HepG2 (cell line): ENCODE results near the gene TPRX1. TPM values are rescaled to one million over a fixed set of nuclear protein-coding genes. Genes with fewer than 3 reads are reported as not detected.

Experiments
- ATAC-seq: fragments of 200-7000 bp; cut with Tn5 transposase; 3 replicates; pipeline ENCODE4 v1.9.1; 2020; ENCODE audit warnings: mild to moderate bottlenecking, moderate library complexity
- BruUV-seq: library from RNA; stranded (reverse); fragments of 400-500 nt; replicated peaks from 2 replicates; lab custom pipeline; 2021; lab: Mats Ljungman, UMichigan
- CTCF ChIA-PET: fragments of 300-600 bp; formaldehyde crosslinking; extraction: SDS; loops from one replicate; lab custom pipeline; 2021; ENCODE audit warnings: low total read pairs, inconsistent platforms, low intra/inter-chr PET ratio; lab: Yijun Ruan, JAX
- POLR2A ChIA-PET: fragments of 350-600 bp; sonication (Branson Sonifier 250); formaldehyde crosslinking; loops from one replicate; lab custom pipeline; 2020; ENCODE audit warnings: antibody characterized with exemption, inconsistent platforms; lab: Yijun Ruan, JAX
- DNase-seq: peaks from one replicate; pipeline ENCODE4 v3.0.0-alpha.2; 2015; ENCODE audit warnings: low spot score
- FAIRE-seq: peaks from 3 replicates; lab custom pipeline; 2011; peaks lifted over from hg19 to GRCh38; lab: Jason Lieb, UNC
- H2AFZ ChIP-seq: one replicate; pipeline ENCODE4 v1.6.1; 2011; ENCODE audit warnings: low read length, inconsistent platforms
- H3K27ac ChIP-seq: fragments of 300-600 bp; 3 replicates; pipeline ENCODE4 v1.8.0; 2011; ENCODE audit warnings: mixed run types, mild to moderate bottlenecking, mixed read lengths, low read length, inconsistent platforms; ENCODE audit not compliant: insufficient read depth; ENCODE audit errors: extremely low read length
- H3K27me3 ChIP-seq, 2 experiments: fragments of 200-600 bp in 1 of 2; 2 replicates in 1 of 2; 3 replicates in 1 of 2; pipeline versions ENCODE4 v1.6.0 to v1.8.0; 2011; ENCODE audit warnings: low read length in 2 of 2, mild to moderate bottlenecking in 2 of 2, moderate library complexity in 2 of 2, inconsistent platforms in 1 of 2; ENCODE audit not compliant: insufficient read depth in 2 of 2, control insufficient read depth in 1 of 2
- H3K36me3 ChIP-seq, 2 experiments: fragments of 200-600 bp in 1 of 2; replicated peaks in 1 of 2; 2 replicates in 1 of 2; 3 replicates in 1 of 2; pipeline versions ENCODE4 v1.5.1 to v1.8.0; 2011; ENCODE audit warnings: low read length in 2 of 2, inconsistent platforms in 1 of 2; ENCODE audit not compliant: insufficient read depth in 2 of 2, control insufficient read depth in 1 of 2
- H3K4me1 ChIP-seq: 2 replicates; pipeline ENCODE4 v1.5.1; 2012; ENCODE audit warnings: low read length, inconsistent platforms; ENCODE audit not compliant: insufficient read depth
- H3K4me2 ChIP-seq: 2 replicates; pipeline ENCODE4 v1.6.0; 2011; ENCODE audit warnings: low read depth, low read length, inconsistent platforms
- H3K4me3 ChIP-seq, 3 experiments: fragments of 200-600 bp in 1 of 3; sonication (generic), shearing (Covaris generic) in 1 of 3; replicated peaks in 1 of 3; 2 replicates each; pipeline ENCODE4 v1.5.1; 2011 to 2016; ENCODE audit warnings: low read length in 3 of 3, inconsistent platforms in 2 of 3, low read depth in 2 of 3, mild to moderate bottlenecking in 2 of 3, control low read depth in 1 of 3, mixed read lengths in 1 of 3; ENCODE audit not compliant: insufficient read depth in 1 of 3
- H3K79me2 ChIP-seq: one replicate; pipeline ENCODE4 v1.6.1; 2011; ENCODE audit warnings: low read length, inconsistent platforms; ENCODE audit not compliant: insufficient read depth
- H3K9ac ChIP-seq: 2 replicates; pipeline ENCODE4 v1.6.0; 2011; ENCODE audit warnings: mild to moderate bottlenecking, low read depth, low read length, inconsistent platforms; ENCODE audit not compliant: insufficient read depth
- H3K9me3 ChIP-seq: 2 replicates; pipeline ENCODE4 v1.5.1; 2012; ENCODE audit warnings: mild to moderate bottlenecking, low read length
- H4K20me1 ChIP-seq: 2 replicates; pipeline ENCODE4 v1.6.0; 2011; ENCODE audit warnings: inconsistent platforms, mild to moderate bottlenecking, low read length, moderate library complexity; ENCODE audit not compliant: insufficient read depth
- AGO2 ChIP-seq: fragments of 200-400 bp; formaldehyde crosslinking; optimal IDR thresholded peaks from 2 replicates; pipeline ENCODE3; 2017; ENCODE audit warnings: mild to moderate bottlenecking, low read depth, low read length, moderate library complexity
- KDM1A ChIP-seq: IDR thresholded peaks from 2 replicates; pipeline ENCODE4 v1.6.1; 2016; ENCODE audit warnings: missing compliant biosample characterization
- MED13 ChIP-seq: sonication (generic); formaldehyde crosslinking; IDR thresholded peaks from 2 replicates; pipeline ENCODE4 v1.5.0; 2020; ENCODE audit warnings: missing genetic modification reagents
- POLR2A ChIP-seq, 2 experiments: IDR thresholded peaks; 2 replicates each; pipeline ENCODE4 v1.6.1; 2011; ENCODE audit warnings: low read depth in 2 of 2, low read length in 2 of 2, mild to moderate bottlenecking in 1 of 2, moderate library complexity in 1 of 2; ENCODE audit not compliant: insufficient read depth in 1 of 2
- RBFOX2 ChIP-seq: fragments of 200-400 bp; formaldehyde crosslinking; IDR thresholded peaks from 2 replicates; pipeline ENCODE4 v1.6.1; 2017; ENCODE audit warnings: low read depth, mild to moderate bottlenecking, low read length
- SP140L ChIP-seq: sonication (generic); formaldehyde crosslinking; IDR thresholded peaks from 2 replicates; pipeline ENCODE4 v1.4.0; 2020; ENCODE audit warnings: missing genetic modification reagents, borderline replicate concordance
- TP53 ChIP-seq: sonication (generic); formaldehyde crosslinking; conservative IDR thresholded peaks from 2 replicates; pipeline ENCODE4 v1.4.0; 2020; ENCODE audit warnings: missing genetic modification reagents
- ZSCAN29 ChIP-seq: sonication (generic); formaldehyde crosslinking; conservative IDR thresholded peaks from 2 replicates; pipeline ENCODE4 v1.4.0; 2020; ENCODE audit warnings: mild to moderate bottlenecking, missing genetic modification reagents
- WGBS: methylation state at CpG from one replicate; pipeline ENCODE4 v1.1.6; 2017; ENCODE audit warnings: low lambda C conversion rate; 5-methylcytosine and 5-hydroxymethylcytosine counted together
- in situ Hi-C: cut with HindIII; loops from 2 replicates; pipeline ENCODE4 v1.10.0; 2017; ENCODE audit warnings: low pct_unique_long_range_greater_than_20kb; ENCODE audit not compliant: extremely low pct_ligation_motif_present
- intact Hi-C: fragments of 100-400 bp; cut with micrococcal nuclease; formaldehyde crosslinking; loops from one replicate; pipeline ENCODE4 v1.10.0; 2022; ENCODE audit not compliant: unreplicated experiment
- polyA plus RNA-seq, 8 experiments: library from polyadenylated mRNA; depleted of rRNA in 3 of 8; stranded (reverse) in 7 of 8; unstranded in 1 of 8; fragments of >200 nt; fragmentation: Illumina TruSeq in 4 of 8; extraction: Trizol in 4 of 8; gene quantifications; 2 replicates each; pipeline versions ENCODE4 v1.2.1 to v1.2.3, GENCODE V29; 2011 to 2016; ENCODE audit warnings: low read depth in 4 of 8, missing spikeins in 1 of 8, mixed read lengths in 1 of 8; ENCODE audit not compliant: insufficient read depth in 1 of 8
- total RNA-seq, 5 experiments: library from RNA; depleted of rRNA; stranded (reverse); fragments of >200 nt; fragmentation: Illumina TruSeq; extraction: Trizol; gene quantifications; 2 replicates each; pipeline ENCODE4 v1.2.3, GENCODE V29; 2016; ENCODE audit warnings: low read depth in 1 of 5
- TF ChIP-seq, protein P1 (sequence below): sonication (generic); formaldehyde crosslinking; conservative IDR thresholded peaks from 2 replicates; pipeline ENCODE4 v1.4.0; 2020; ENCODE audit warnings: missing genetic modification reagents
- TF ChIP-seq, protein P2 (sequence below): sonication (generic); formaldehyde crosslinking; IDR thresholded peaks from 2 replicates; pipeline ENCODE4 v1.8.0; 2022; ENCODE audit warnings: mild to moderate bottlenecking, missing genetic modification reagents

Gene TPRX1
- total and polyA plus RNA-seq, 2 of the 13 experiments (the other 11 are each of a cell fraction or from before 2014, with no cell fraction given) = not detected

DNA sequence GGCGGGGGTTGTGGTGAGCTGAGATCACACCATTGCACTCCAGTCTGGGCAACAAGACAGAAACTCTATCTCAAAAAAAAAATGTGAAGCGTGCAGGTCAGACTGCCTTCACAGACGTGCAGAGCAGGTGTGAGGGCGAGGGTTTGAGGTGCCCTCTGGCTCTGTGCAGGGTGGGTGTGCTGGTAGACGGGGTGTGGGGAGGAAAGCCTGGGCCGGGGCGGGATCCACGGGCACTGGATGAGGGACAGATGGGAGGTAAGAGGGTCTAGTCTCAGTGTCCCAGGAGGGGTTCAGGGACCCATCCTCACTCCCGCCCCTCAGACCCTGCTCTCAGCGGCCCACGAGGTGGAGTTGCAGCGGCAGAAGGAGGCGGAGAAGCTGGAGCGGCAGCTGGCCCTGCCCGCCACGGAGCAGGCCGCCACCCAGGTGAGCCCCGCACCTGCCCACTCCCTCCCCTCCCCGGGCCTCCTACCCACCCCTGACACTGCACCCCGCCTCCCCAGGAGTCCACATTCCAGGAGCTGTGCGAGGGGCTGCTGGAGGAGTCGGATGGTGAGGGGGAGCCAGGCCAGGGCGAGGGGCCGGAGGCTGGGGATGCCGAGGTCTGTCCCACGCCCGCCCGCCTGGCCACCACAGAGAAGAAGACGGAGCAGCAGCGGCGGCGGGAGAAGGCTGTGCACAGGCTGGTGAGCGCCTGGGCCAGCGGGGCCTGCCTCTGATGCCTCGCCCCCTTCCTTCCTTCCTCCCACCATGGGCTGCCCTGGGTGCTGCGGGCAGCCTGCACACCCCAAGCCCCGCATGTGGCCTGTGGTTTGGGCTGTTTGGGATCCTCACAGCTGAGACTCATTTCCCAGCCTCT, 49.9 kb downstream of the TPRX1 start:
- Histone ChIP-seq H4K20me1 (0 out of 2 replicates have a peak, but pooled peaks cover 12% of the 10 kb centered on the region), H3K79me2 (no peaks in the 10 kb centered on the region), H3K4me2 (no peak overlapping the region), H3K9ac (no peak overlapping the region), H3K4me1 (peaks cover 32% of the 10 kb centered on the region), H3K27me3 (no peaks in the 10 kb centered on the region), H3K4me3 (no peak overlapping the region), H3K36me3 (peaks cover 34 to 74% of the 10 kb centered on the region in 2 experiments; a peak in 4 of 5 replicates)
- CTCF ChIA-PET = no interaction called here
- in situ Hi-C loops = no loop called here
- no TSS peak for BruUV-seq
- FAIRE-seq = no peak
- peak; percentile 3 for TF ChIP-seq AGO2
- no peak for TF ChIP-seq SP140L
- TF ChIP-seq RBFOX2 = peak; percentile 57
- no peak for TF ChIP-seq TP53
- TF ChIP-seq, all 625 proteins: peak for 2
- Histone ChIP-seq H3K9me3 (no peaks in the 10 kb centered on the region), H2AFZ (no peak overlapping the region), H3K27ac (no peak overlapping the region)
- POLR2A ChIA-PET = no interaction called here
- ATAC-seq (no peak), DNase-seq (no peak)
- intact Hi-C loops = no loop called here
- 96% methylated on average over 11 of the region's 37 CpGs for WGBS

DNA sequence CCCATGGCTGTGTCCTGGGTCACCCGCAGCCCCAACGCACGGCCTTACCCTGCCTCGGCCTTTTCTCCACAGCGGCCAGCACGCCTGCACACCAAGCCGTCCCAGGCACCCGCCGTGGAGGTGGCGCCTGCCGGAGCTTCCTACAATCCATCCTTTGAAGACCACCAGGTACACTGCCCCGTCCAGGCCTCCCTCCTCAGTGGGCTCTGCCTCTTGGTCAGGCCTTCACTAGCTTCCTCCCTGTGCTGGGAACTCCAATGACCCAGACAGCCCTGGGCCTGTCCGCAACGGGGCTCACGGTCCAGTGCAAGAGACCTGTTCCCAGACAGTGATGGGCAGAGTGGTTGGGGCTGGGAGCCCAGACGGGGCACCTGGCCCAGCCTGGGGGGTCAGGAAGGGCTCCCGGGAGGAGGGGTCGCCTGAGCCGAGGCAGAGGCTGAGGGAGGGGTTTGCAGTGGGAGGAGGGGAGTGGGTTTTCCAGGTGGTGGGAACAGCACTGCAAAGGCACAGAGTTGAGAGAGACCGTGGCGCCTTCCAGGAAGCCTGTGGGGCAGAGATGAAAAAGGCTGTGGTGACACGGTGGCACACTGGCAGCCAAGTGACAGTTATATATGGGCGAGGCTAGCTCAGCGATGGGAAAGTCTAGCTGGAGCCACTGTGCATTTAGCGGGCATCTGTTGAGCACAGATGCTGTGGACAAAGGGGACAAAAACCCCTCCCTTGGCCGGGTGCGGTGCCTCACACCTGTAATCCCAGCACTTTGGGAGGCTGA, 51.7 kb downstream of the TPRX1 start:
- no peaks in the 10 kb centered on the region for H3K9me3 ChIP-seq
- no peak overlapping the region for H3K27ac ChIP-seq
- no peak for DNase-seq
- no peak overlapping the region for H3K9ac ChIP-seq
- no TSS peak for BruUV-seq
- H2AFZ ChIP-seq = no peak overlapping the region
- CTCF ChIA-PET = no interaction called here
- H3K27me3 ChIP-seq = no peaks in the 10 kb centered on the region
- H3K79me2 ChIP-seq = peaks cover 10% of the 10 kb centered on the region
- intact Hi-C loops (no loop called here), in situ Hi-C loops (no loop called here)
- no peak overlapping the region for H3K4me2 ChIP-seq
- H3K4me3 ChIP-seq = no peak overlapping the region
- peaks cover 41 to 83% of the 10 kb centered on the region in 2 experiments; a peak in 4 of 5 replicates for H3K36me3 ChIP-seq
- no peak for ATAC-seq
- POLR2A ChIA-PET = interaction anchor here (0.6 kb wide), 1 partner anchor 36 kb away, joined by 3 read pairs; no protein-coding TSS in a partner anchor
- 97% methylated on average over 23 of the region's 27 CpGs for WGBS
- 0 out of 2 replicates have a peak, but pooled peaks cover 12% of the 10 kb centered on the region for H4K20me1 ChIP-seq
- peaks cover 37% of the 10 kb centered on the region for H3K4me1 ChIP-seq
- TF ChIP-seq AGO2 (peak; percentile 83), ZSCAN29 (CRISPR knock-in tag) (no peak), KDM1A (no peak), POLR2A (IDR thresholded peaks at IDR 0.05; ENCODE audit: insufficient read depth in 1 of 2, low read depth in 2 of 2, low read length in 2 of 2) (0 out of 4 replicates have a peak, but pooled peaks of 1 of the 2 experiments have one; percentile 23), MED13 (CRISPR knock-in tag) (no peak), RBFOX2 (peak; percentile 53)
- TF ChIP-seq, protein P1, sequence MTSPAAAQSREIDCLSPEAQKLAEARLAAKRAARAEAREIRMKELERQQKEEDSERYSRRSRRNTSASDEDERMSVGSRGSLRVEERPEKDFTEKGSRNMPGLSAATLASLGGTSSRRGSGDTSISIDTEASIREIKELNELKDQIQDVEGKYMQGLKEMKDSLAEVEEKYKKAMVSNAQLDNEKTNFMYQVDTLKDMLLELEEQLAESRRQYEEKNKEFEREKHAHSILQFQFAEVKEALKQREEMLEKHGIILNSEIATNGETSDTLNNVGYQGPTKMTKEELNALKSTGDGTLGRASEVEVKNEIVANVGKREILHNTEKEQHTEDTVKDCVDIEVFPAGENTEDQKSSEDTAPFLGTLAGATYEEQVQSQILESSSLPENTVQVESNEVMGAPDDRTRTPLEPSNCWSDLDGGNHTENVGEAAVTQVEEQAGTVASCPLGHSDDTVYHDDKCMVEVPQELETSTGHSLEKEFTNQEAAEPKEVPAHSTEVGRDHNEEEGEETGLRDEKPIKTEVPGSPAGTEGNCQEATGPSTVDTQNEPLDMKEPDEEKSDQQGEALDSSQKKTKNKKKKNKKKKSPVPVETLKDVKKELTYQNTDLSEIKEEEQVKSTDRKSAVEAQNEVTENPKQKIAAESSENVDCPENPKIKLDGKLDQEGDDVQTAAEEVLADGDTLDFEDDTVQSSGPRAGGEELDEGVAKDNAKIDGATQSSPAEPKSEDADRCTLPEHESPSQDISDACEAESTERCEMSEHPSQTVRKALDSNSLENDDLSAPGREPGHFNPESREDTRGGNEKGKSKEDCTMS (CRISPR knock-in tag) = no peak
- TF ChIP-seq, protein P2, sequence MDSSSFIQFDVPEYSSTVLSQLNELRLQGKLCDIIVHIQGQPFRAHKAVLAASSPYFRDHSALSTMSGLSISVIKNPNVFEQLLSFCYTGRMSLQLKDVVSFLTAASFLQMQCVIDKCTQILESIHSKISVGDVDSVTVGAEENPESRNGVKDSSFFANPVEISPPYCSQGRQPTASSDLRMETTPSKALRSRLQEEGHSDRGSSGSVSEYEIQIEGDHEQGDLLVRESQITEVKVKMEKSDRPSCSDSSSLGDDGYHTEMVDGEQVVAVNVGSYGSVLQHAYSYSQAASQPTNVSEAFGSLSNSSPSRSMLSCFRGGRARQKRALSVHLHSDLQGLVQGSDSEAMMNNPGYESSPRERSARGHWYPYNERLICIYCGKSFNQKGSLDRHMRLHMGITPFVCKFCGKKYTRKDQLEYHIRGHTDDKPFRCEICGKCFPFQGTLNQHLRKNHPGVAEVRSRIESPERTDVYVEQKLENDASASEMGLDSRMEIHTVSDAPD = no peak
- FAIRE-seq = no peak
